ENCODE data around the gene UBQLN4.
"Not testable (repeated sequence)": the region's sequence is repeated elsewhere in the genome, so short reads cannot be mapped to it uniquely, and the experiment has no call there.

Gene UBQLN4

DNA sequence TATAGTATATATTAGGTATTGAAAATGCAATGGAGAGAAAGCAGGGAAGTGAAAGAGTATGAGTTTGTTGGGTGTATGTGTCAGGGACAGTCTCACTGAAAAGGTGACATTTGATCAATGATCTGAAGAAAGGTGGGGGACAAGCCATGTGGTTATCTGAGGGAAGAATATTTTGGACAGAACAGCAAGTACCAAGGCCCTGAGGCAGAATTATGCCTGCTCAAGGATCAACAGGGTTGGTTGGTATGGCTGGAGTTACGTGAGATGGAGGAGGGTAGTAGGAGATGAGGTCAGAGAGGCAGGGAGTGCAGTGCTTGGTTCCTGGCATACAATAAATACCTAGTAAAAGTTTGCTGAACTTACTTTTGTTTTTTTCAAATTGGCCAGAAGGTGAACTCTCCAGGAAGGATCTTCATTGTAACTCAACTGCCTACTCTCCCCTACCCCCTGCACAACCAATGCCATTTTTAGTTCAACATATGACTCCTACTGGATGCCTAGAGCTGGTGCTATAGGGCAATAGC, 2.8 kb upstream of the UBQLN4 start:
- no peak for DNase-seq

DNA sequence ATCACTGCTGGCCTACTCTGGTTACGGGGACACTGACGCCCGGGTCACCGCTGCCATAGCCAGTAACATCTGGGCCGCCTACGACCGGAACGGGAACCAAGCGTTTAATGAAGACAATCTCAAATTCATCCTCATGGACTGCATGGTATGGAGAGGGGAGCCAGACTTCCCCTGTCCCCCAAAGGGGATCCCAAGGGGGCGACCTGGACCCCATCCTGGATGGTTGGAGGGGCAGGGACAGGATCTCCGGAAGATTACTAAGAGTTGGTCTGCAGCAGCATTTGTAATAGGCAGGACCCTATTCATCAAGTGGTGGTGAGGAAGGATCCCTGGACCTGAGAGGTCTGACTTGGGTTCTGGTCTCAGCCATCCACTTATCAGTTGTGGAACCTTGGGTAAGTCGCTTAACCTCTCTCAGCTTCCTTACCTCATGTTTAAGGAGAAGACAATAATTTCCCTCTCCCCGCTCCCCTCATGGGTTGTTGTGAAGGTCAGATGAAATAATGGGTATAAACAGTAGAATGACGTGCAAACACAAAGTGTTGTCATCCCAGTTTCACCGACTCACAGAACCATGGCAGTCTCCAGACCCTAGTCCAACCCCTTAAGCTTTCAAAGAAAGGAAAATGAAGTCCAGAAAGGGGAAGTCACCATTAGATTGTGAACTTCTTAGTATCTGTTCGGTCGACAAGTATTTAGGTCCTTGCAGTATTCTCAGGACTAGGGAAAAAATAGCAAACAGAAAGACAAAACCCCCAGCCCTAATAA, 1.9 kb upstream of the UBQLN4 start:
- peak; percentile 74 for DNase-seq

DNA sequence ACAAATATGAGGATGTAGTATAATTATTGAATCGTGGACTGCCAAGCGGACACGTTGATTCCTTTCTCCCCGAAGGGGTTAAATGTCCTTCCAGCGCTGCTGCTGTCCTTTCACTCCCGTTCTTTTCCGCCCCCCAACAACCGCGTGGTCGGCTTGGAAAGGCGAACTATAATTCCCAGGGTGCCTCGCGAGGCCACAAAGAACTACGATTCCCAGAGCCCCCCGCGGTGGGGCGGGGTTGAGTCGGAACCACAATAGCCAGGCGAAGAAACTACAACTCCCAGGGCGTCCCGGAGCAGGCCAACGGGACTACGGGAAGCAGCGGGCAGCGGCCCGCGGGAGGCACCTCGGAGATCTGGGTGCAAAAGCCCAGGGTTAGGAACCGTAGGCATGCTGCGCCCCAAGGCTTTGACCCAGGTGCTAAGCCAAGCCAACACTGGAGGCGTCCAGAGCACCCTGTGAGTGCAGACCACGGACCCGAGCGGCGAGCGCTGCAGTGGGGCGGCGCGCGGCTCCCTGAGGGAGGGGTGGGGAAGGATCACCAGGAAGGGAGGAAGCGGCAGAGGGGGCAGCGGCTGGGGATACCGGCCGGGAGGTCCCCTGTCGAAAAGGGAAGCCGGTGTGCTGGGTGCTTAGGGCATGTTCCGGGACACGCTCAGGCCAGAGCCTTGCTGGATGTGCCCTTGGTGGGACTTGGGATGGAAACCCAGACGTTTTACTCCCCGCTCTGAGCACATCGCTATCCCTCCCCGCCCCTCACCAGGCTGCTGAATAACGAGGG, 1.1 kb upstream of the UBQLN4 start, which contains the start of gene LAMTOR2:
Gene LAMTOR2 (plus strand): TSS at position 283 of the 781 bp plus-strand sequence. CDS start 108 bp downstream, at position 391.
- DNase-seq = peak; percentile 98

DNA sequence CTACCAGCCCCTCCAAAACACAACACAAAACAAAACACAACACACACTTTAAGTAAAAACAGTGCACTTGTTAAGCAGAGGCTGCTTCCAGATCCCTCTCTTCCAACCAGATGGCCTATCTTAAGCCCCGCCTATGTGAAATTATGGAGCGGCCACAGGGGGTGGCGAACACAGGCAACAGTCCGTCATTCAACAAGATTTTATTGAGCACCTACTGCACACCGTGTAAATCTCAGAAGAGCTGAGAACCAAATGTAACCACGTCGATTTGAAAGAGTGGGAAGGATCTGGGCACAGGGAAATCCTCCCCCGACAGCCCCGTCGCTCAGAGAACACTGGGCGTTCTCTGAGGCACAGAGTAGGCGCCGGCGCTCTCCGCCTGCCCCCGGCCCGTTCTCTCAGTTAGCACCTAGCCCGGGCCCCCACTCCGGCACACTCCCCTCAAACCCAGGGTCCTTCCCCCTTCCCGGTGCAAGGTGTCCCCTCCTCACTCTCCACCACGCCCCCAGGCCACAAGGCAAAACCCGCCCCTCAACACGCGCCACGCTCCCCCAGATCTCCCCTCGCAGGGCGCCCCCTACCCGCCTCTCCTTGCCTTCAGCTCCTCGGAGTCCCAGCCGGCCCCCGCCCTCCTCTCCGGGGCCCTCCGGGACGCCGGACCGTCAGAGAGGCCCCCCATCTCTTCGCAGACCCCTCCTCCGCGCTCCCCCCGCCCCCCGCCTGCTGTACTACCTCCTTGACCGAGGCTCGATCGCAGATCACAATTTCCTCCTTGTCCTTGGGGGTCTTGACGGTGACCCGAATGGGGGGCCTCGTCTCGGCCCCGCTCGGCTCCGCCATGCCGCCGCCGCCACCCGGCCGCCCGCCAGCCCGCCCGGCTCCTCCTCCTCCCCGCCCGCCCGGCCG, 483 bp downstream of the UBQLN4 start:
- peak; percentile 64 for DNase-seq

DNA sequence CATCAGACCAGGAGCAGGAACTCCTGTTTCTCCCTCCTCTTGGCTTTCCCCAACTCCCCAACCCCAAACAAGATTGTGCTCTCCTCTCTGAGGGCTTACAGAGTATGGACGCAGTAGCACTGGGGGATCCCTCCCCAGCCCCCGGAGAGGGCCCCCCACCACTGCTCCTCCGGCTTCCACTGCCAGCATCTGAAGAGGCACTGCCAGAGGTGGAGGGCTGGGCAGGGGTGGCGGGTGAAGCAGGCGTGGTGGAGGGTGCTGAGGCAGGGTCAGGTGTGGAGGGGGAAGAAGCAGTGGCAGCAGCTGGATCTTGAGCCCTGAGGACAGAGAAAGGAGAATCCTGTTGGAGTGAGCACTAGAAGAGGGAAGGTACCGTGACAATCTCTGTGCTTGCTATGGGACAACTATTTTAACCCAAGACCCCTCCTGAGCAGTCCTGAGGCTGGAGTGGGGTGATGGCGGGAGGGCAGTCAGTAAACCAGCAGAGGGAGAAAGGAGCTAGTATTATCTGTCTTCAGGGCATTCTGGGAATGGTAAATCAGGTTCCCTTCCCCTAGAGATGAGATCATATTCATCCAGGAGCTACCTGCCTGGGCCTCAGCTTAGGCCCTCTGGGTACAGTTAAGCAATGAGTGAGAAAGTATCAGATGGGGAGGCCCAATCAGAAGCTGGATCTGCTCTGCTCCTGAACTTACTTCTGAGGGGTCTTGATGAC, 2.4 kb downstream of the UBQLN4 start:
- DNase-seq = no peak

DNA sequence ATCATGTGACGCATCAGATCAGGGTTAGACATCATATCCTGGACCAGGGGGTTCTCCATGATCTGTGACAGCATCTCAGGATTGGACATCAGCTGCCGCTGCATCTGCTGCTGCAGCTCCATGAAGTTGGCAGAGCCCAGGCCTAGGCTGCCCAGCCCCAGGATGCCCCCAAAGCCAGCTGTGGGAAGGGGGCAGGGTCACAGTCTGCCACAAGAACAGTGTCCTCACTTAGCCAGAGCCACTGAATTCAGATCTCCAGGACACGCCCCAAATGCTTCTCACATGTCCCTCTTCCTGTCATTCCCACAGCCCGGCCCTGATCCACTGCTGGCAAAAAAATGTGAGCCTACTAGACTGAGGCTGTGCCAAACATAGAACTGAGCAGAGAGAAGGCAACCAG, 3.2 kb downstream of the UBQLN4 start:
- no peak for DNase-seq

DNA sequence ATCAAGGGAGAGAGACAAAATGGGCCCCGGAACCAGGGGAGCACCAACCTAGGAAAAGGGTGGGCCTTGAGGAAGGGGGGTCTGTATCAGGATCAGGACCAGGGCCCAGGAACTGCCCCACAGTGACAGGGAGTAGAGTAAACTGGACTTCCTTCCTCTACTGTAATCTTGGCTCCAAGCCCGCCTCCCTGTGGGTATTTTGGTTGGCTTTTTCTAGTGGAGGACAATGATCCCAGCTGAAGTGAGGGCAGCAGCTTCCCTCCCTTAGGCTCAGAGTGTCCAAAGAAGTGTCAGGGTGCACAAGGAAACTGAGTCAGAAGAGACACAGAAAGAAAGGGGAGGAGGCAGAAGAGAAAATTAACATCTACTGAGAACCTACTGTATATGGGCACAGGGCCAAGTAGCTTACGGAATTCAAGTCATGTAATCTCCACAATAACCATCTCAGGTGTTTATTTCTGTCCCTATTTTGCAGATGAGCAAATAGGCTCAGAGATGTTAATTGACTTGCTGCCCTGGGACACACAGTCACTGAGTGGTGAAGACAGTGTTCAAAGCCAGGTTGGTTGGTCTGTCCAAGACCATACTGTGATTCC, 4.8 kb downstream of the UBQLN4 start:
- no peak for DNase-seq

DNA sequence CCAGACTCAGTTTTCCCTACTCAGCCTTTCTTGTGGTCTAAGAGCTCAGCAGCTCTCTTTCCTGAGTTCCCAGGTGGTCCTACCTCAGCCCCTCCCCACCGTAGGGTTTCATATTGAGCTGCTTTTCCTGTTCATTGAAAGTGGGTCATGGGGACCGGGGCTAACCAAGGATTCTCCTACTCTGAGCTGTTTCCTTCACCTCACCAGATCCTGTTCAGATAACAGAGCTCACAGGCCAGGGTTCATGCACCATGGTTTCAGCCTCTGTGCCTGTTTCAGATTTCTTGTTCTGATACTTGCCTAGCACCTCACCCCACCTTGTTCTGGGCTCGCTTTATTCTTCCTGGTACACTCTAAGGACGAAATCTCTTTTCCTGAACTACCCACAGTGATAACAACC, 8.5 kb downstream of the UBQLN4 start:
- no peak for DNase-seq

DNA sequence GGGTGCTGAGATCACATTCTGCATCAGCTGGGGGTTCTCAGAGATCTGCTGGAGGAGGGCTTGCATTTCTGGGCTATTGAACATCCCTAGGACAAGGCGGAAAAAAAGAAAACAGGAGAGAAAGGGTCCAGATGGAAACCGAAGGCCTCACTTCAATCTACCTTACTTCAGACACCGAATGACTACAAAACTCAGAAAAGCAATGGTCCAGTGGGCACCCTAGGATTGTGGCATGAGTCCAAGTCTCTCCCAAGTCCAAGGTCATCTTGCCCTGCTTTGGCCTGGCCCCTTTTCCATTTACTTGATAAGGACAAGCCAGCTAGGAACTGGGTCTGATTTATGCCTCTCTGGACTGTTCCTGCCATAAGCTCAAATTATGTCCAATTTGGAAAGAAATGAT, 10.8 kb downstream of the UBQLN4 start:
- no peak for DNase-seq

DNA sequence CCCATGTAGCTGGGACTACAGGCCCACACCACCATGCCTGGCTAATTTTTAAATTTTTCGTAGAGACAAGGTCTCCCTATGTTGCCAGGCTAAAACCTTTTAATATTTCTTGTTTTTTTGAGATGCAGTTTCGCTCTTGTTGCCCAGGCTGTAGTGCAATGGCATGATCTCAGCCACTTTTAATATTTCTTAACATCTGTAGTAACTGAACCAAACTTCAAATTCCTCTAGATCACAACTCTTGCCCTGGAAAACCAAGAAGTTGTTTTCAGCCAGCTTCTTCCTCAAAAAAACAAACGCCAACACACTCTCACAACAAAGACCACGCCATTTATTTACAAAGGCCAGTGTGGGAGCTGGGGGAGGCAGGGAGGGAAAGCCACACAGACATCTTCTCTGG, 18.6 kb downstream of the UBQLN4 start:
- DNase-seq = not testable (repeated sequence)

DNA sequence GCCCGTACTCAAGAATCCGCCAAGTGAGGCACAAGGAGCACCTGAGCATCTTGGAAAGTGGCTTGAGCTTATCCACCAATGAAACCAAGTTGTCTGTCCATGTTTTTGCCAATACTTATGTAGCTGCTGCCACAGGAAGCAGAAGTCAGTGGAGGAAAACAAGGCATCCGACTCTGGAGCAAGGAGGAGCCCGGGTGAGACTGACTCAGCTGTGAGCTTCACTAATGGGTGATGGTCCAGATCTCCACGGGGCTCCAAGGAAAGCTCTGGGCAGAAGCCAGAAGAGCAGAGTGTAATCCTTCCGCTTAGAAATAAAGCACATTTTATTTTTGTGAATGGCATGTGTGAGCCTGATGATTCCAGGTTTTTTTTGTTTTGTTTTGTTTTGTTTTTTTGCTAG, 20.6 kb downstream of the UBQLN4 start:
- no peak for DNase-seq

DNA sequence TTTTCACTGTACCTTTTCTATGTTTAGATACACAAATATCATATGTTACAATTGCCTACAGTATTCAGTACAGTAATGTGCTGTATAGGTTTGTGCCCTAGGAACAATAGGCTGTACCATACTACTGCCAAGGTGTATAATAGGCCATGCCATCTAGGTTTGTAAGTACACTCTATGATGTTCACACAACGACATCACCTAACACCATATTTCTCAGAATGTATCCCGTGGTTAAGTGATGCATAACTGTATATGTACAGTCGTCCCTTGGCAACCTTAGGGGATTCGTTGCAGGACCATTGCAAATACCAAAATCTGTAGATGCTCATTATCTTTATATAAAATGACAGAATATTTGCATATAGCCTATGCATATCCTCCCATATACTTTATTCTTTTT, 27.0 kb downstream of the UBQLN4 start:
- no peak for DNase-seq

DNA sequence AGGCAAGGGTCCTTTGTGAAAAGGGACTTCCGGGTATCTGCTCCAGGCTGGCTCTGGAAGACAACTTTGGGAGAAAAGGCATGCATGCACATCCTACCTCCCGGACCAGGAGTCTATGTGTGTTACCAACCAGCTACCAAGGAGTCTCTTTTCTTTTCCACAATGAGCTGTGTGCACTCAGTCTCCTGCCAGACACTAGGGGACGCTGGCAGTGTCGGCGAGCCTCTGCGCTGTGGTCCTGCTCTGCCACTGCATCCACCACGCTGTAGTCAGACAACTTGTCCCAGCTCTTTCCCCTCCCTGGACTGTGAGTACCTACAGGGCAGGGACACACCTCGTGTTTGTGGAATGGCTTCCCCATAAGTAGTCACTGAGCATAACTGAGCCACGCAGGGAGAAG, 27.7 kb downstream of the UBQLN4 start:
- DNase-seq = peak; percentile 54

DNA sequence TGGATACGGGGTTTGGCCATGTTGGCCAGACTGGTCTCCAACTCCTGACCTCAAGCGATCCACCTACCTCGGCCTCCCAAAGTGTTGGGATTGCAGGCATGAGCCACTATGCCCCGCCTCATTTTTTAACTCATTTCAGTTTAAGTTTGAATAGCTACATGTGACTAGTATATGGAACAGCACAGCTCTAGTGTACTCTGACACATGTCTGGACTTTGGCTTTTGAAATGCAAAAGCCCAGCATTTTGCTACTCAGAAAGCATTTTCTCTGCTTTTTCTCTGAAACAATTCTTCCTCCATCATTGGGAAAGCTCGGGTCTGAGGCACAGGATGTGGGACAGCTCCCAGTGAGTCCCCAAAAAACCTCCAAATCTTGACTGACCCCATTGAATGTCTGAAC, 28.8 kb downstream of the UBQLN4 start:
- DNase-seq = no peak

DNA sequence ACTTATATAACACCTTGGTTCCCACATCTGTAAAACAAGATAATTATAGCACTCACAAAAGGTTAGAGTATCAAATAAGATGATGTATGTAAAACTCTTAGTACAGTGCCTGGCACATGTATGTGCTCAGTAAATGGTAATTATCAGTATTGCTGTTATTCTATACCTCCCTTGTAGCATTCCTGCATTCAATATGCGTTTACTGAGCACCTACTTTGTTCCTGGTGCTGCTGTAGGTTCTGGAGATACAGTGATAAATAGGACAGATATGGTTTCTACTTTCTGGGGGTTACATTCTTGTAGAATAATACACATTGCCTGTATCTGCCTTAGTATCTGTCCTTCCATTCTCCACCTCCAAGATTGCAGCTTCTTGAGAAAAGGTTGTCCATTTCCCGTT, 31.6 kb downstream of the UBQLN4 start:
- no peak for DNase-seq

DNA sequence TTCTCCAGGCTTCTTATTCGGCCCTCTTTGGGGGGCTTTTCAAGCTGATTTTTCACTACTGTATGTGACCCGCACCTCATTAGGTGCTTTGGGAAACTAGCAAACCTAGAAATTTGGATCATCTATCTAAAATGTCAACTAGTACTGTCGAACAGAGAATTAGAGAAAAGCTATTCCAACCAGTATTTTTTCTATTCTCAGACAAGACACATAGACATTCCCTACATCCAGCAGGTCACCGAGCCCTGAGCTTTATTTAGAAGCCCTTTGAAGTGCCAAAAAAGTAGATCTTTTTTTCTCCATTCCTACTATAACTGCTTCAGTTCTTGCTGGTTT, 32.5 kb downstream of the UBQLN4 start:
- no peak for DNase-seq

DNA sequence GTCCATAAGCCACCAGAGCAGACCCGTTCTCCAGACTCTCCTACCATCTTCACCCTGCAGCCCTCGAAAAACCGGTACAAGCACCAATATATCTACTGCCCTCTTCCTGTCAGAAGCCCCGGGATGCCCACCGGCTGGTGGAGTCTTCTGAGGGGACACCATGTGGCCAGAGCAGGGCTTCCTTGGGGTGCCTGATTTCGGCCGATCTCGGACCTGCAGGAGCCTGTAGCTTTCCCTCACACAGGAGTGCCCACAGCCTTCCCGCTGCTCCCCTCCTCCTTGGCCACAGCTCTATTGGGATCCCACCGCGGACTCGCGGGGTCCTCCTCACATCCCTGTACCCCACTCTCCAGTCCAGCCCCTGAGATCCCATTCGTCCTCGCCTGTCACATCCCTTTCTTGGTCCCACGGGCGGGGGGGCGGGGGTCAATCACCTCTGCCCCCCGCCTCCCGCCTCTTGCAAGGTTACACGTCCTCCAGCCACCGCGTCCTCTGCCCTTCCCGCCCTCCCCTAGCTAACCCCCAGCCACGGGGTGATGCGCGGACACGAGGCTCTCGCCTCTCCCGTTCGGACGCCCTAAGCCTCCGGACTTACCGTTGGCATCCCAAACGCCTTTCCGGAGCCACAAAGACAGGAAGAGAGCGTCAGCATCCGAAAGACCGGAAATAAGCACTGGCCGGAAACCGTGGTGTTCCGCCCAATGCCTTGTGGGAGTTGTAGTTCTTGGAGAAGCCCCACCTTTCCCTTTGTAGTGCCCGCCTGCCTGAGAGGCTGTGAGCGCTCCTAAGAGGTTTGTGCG, 33.1 kb downstream of the UBQLN4 start, which contains the start of gene SSR2:
Gene SSR2 (minus strand): TSS at position 659 of the 800 bp plus-strand sequence. CDS start 784 bp downstream, outside the sequence.
- peak; percentile 94 for DNase-seq

DNA sequence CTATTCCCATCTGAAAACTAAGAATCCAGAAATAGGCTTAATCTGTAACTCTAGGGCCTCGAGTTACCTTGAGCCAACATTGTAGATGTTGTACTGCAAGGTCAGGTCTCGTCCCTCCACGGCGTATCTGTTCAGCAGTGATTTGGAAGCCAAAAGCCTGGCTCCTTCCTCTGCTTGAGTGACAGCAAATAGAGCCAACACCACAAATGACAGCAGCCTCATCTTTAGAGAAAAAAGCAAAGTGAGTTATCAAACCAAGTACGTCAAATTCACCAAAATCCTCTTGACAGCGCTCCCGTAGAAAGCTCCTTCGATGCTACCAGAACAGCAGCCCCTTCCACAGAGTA, 33.7 kb downstream of the UBQLN4 start:
- DNase-seq = no peak

DNA sequence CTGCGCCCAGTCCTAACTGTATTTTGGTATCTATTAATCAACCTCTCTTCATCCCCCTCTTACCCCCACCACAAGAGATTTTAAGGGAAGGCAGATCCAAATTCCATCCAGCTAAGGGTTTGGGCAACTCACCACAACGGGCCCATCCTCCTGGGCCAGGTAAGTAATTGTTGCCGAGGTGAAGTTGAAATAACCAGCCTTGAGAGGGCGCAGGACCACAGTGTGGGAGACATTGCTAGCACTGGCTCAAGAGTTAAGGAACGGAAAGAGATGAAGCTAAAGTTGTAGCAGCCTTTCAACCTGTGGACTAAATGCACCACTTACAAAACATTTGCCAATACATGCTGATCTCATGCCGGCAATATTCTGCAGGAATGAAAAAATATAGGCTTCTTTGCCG, 38.8 kb downstream of the UBQLN4 start:
- no peak for DNase-seq

DNA sequence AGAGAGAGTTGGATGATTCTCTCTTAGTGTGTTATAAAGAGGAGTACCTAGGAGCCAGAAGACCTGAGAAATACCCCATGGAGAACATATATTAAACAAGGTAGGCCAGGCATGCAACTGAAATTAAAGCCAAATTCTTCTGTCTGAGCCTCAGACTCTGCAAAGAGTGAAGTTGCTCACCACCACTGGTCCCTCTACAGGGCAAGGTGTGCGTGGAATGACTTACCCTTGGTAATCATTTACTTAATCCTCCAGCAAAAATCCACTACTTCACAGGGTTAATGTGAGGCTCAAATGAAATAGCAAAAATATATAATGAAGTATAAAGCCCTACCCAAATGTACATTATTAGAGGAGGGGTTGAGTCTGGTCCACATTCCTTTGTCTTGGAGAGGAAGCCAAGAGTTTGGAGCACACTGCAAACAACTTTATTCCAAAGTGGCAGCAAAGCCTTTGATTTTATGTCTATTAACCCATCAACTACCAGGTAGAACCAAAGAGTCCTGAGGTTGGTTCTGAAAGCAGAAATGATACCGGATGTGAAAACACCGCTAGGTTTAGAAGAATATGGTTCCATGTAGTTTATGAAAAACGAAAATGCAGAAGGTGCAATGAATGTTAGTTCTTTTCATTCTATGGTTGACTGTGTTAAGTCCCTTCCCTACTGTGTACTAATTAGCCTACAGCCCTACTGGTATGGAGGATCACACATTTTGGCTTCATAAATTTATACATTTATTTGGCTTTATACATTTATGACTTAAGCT, 41.4 kb downstream of the UBQLN4 start:
- DNase-seq = no peak
